Testis (tissue), 3 donors: ENCODE results near the gene CCS. TPM values are rescaled to one million over a fixed set of nuclear protein-coding genes. Genes with fewer than 3 reads are reported as not detected.

Experiments
- DNase-seq: peaks from one replicate; pipeline ENCODE4 v3.0.0-alpha.2; 2019
- H3K27ac ChIP-seq, 2 donors: fragments of 200-600 bp; sonication (generic); one replicate each; pipeline ENCODE4 v1.5.1; 2019
- H3K27me3 ChIP-seq: fragments of 200-600 bp; sonication (generic); one replicate; pipeline ENCODE4 v1.5.1; 2019
- H3K36me3 ChIP-seq: fragments of 200-600 bp; sonication (generic); one replicate; pipeline ENCODE4 v1.5.1; 2017; ENCODE audit warnings: low read depth; ENCODE audit errors: missing control alignments
- H3K4me1 ChIP-seq: fragments of 200-600 bp; sonication (generic); one replicate; pipeline ENCODE4 v1.5.1; 2019
- H3K4me3 ChIP-seq, 2 donors: fragments of 200-600 bp; sonication (generic); one replicate each; pipeline ENCODE4 v1.5.1; 2017 to 2019
- H3K9me3 ChIP-seq: fragments of 200-600 bp; sonication (generic); one replicate; pipeline ENCODE4 v1.5.1; 2017
- CTCF ChIP-seq, 3 experiments: fragments of 450-650 bp in 2 of 3; fragments of 200-600 bp in 1 of 3; sonication (generic) in 1 of 3; IDR thresholded peaks; one replicate each; pipeline ENCODE4 v1.5.1; 2016 to 2019; ENCODE audit warnings: antibody characterized with exemption in 3 of 3, mild to moderate bottlenecking in 2 of 3, moderate library complexity in 1 of 3
- POLR2A ChIP-seq: fragments of 450-650 bp; IDR thresholded peaks from one replicate; pipeline ENCODE4 v1.6.1; 2017; ENCODE audit warnings: antibody characterized with exemption, mild to moderate bottlenecking, moderate library complexity
- WGBS, 2 donors: methylation state at CpG; one replicate each; pipeline ENCODE4 v1.1.5; 2018; 5-methylcytosine and 5-hydroxymethylcytosine counted together
- intact Hi-C: fragments of 100-400 bp; cut with DNase I; formaldehyde crosslinking; loops from one replicate; pipeline ENCODE4 v1.15.1; 2023; ENCODE audit warnings: low total_unique reads
- polyA plus RNA-seq: library from polyadenylated mRNA; stranded (reverse); fragments of 350-450 nt; fragmentation: Illumina TruSeq; extraction: RNeasy Lipid Tissue Mini Kit (QIAGEN cat#74804); gene quantifications from one replicate; pipeline ENCODE4 v1.2.3, GENCODE V29; 2014; ENCODE audit warnings: low read depth, low replicate concordance; ENCODE audit not compliant: insufficient read depth
- total RNA-seq, 2 donors: library from RNA; depleted of rRNA; stranded (reverse); fragments of >200 nt; gene quantifications; one replicate each; pipeline ENCODE4 v1.2.3, GENCODE V29; 2016

Gene CCS
- total and polyA plus RNA-seq, 3 donors from 2014 or later: 67.5 to 83.2 (median 70.7) TPM

GRCh38 chr11:66546368-66546965, 46.5 kb upstream of the CCS start, which contains the start of gene ACTN3:
TSS of gene ACTN3 (plus strand) at chr11:66546903. CDS start at chr11:66546938, 35 bp downstream.
- peak; percentile 69 for DNase-seq

GRCh38 chr11:66546966-66547661, 45.9 kb upstream of the CCS start:
- Histone ChIP-seq H3K4me1 (peaks cover 18% of the 10 kb centered on the region), H3K27ac (peak overlapping the region in 1 of 2 donors; percentile 9), H3K36me3 (no peaks in the 10 kb centered on the region), H3K9me3 (no peaks in the 10 kb centered on the region), H3K27me3 (no peaks in the 10 kb centered on the region), H3K4me3 (peak overlapping the region; percentile 70 to 85)
- no peak for TF ChIP-seq POLR2A
- TF ChIP-seq CTCF (IDR thresholded peaks at IDR 0.05): no peak
- intact Hi-C loops: no loop called here
- DNase-seq: no peak
- 29 to 49% methylated on average over 3 to 18 of the region's 18 CpGs for WGBS, 2 donors

More at GRCh38 chr11:66546368-66546965, 46.5 kb upstream of the CCS start, which contains the start of gene ACTN3:
- Histone ChIP-seq H3K27me3 (no peaks in the 10 kb centered on the region), H3K9me3 (no peaks in the 10 kb centered on the region), H3K27ac (peak within 1 kb of the TSS in 1 of 2 donors; percentile 52), H3K36me3 (no peaks in the 10 kb centered on the region), H3K4me1 (peaks cover 18% of the 10 kb centered on the region), H3K4me3 (peak within 1 kb of the TSS; percentile 70 to 85)
- TF ChIP-seq CTCF (IDR thresholded peaks at IDR 0.05) (no peak), POLR2A (no peak)
- intact Hi-C loops: no loop called here
- 2% methylated on average over 37 of the region's 37 CpGs; no CpG with 5 or more reads in 1 of the 2 donors for WGBS, 2 donors

- H3K27ac ChIP-seq: no peak overlapping the region
- intact Hi-C loops: no loop called here
- H3K36me3 ChIP-seq: no peaks in the 10 kb centered on the region
- WGBS, 2 donors: 40 to 54% methylated on average over 5 of the region's 5 CpGs
- H3K27me3 ChIP-seq: no peaks in the 10 kb centered on the region
- H3K4me1 ChIP-seq: peaks cover 18% of the 10 kb centered on the region
- no peak overlapping the region for H3K4me3 ChIP-seq
- no peaks in the 10 kb centered on the region for H3K9me3 ChIP-seq
- TF ChIP-seq CTCF (IDR thresholded peaks at IDR 0.05) (no peak), POLR2A (no peak)
- no peak for DNase-seq
Observed at GRCh38 chr11:66547662-66548009, 45.3 kb upstream of the CCS start.

GRCh38 chr11:66548041-66548440, 44.9 kb upstream of the CCS start:
- Histone ChIP-seq H3K4me3 (no peak overlapping the region), H3K27ac (no peak overlapping the region), H3K9me3 (no peaks in the 10 kb centered on the region), H3K36me3 (no peaks in the 10 kb centered on the region), H3K27me3 (no peaks in the 10 kb centered on the region), H3K4me1 (peaks cover 18% of the 10 kb centered on the region)
- TF ChIP-seq CTCF (IDR thresholded peaks at IDR 0.05) (no peak), POLR2A (no peak)
- intact Hi-C loops: no loop called here
- DNase-seq: no peak
- 47% methylated on average over 8 to 11 of the region's 11 CpGs for WGBS, 2 donors
